GOT3 (cell line): ENCODE results near the gene IPCEF1.
"Not testable (repeated sequence)": the region's sequence is repeated elsewhere in the genome, so short reads cannot be mapped to it uniquely, and the experiment has no call there.

Source experiments
- DNase-seq: peaks from one replicate; lab custom pipeline; 2025; ENCODE audit warnings: mixed read lengths; lab: John Stamatoyannopoulos, UW

Gene IPCEF1

GRCh38 chr6:154219250-154219649, 137.4 kb downstream of the IPCEF1 start:
- no peak for DNase-seq

GRCh38 chr6:154218787-154219186, 137.8 kb downstream of the IPCEF1 start:
- DNase-seq, result no peak

GRCh38 chr6:154218301-154218700, 138.3 kb downstream of the IPCEF1 start:
- no peak for DNase-seq

GRCh38 chr6:154213782-154214181, 142.8 kb downstream of the IPCEF1 start:
- DNase-seq, result no peak

GRCh38 chr6:154210678-154211077, 145.9 kb downstream of the IPCEF1 start:
- DNase-seq, result no peak

- DNase-seq, result no peak
Observed at GRCh38 chr6:154209555-154209954, 147.0 kb downstream of the IPCEF1 start.

- DNase-seq, result no peak
Observed at GRCh38 chr6:154206996-154207395, 149.6 kb downstream of the IPCEF1 start.

- DNase-seq, result no peak
Observed at GRCh38 chr6:154206141-154206540, 150.5 kb downstream of the IPCEF1 start.

GRCh38 chr6:154202958-154203357, 153.6 kb downstream of the IPCEF1 start:
- DNase-seq, result no peak

- no peak for DNase-seq
Observed at GRCh38 chr6:154202339-154202738, 154.3 kb downstream of the IPCEF1 start.

- not testable (repeated sequence) for DNase-seq
Observed at GRCh38 chr6:154201688-154202087, 154.9 kb downstream of the IPCEF1 start.

GRCh38 chr6:154197196-154197860, 159.3 kb downstream of the IPCEF1 start:
- DNase-seq, result no peak

GRCh38 chr6:154196333-154196885, 160.2 kb downstream of the IPCEF1 start:
- DNase-seq, result no peak

GRCh38 chr6:154187714-154188113, 168.9 kb downstream of the IPCEF1 start:
- no peak for DNase-seq

GRCh38 chr6:154187203-154187602, 169.4 kb downstream of the IPCEF1 start:
- DNase-seq, result no peak

- no peak for DNase-seq
Observed at GRCh38 chr6:154179434-154179833, 177.2 kb downstream of the IPCEF1 start.

GRCh38 chr6:154172393-154172792, 184.2 kb downstream of the IPCEF1 start:
- DNase-seq, result not testable (repeated sequence)

GRCh38 chr6:154170106-154170505, 186.5 kb downstream of the IPCEF1 start:
- DNase-seq, result no peak

- DNase-seq, result no peak
Observed at GRCh38 chr6:154169193-154169847, 187.3 kb downstream of the IPCEF1 start.

GRCh38 chr6:154167126-154167525, 189.5 kb downstream of the IPCEF1 start:
- DNase-seq, result no peak

- DNase-seq, result no peak
Observed at GRCh38 chr6:154166140-154166539, 190.5 kb downstream of the IPCEF1 start.

GRCh38 chr6:154165478-154165877, 191.1 kb downstream of the IPCEF1 start:
- DNase-seq, result no peak

GRCh38 chr6:154164397-154164796, 192.2 kb downstream of the IPCEF1 start:
- DNase-seq, result no peak
